Measurements from ENCODE around the gene CXXC1.
"Not testable (repeated sequence)": the region's sequence is repeated elsewhere in the genome, so short reads cannot be mapped to it uniquely, and the experiment has no call there.

The CXXC1 gene

GRCh38 chr18:50274044-50274442, 13.4 kb downstream of the CXXC1 start:
- no peak for DNase-seq (ENCODE audit: low read depth in 2 of 2)

- DNase-seq (ENCODE audit: low read depth in 2 of 2), result no peak
Observed at GRCh38 chr18:50273203-50274043, 14.1 kb downstream of the CXXC1 start.

- DNase-seq (ENCODE audit: low read depth in 2 of 2), result no peak
Observed at GRCh38 chr18:50272568-50272967, 14.9 kb downstream of the CXXC1 start.

- DNase-seq (ENCODE audit: low read depth in 2 of 2), result peak; percentile 79 to 80
Observed at GRCh38 chr18:50268022-50268747, 19.3 kb downstream of the CXXC1 start.

- DNase-seq (ENCODE audit: low read depth in 2 of 2), result peak; percentile 72 to 85
Observed at GRCh38 chr18:50266248-50266704, 21.2 kb downstream of the CXXC1 start, which contains the start of gene CFAP53. Gene CFAP53 (minus strand): TSS chr18:50266495. CDS start chr18:50266404, 91 bp downstream.

GRCh38 chr18:50262977-50263376, 24.5 kb downstream of the CXXC1 start:
- DNase-seq (ENCODE audit: low read depth in 2 of 2), result no peak

- no peak for DNase-seq (ENCODE audit: low read depth in 2 of 2)
Observed at GRCh38 chr18:50250935-50251334, 36.6 kb downstream of the CXXC1 start.

- DNase-seq (ENCODE audit: low read depth in 2 of 2), result no peak
Observed at GRCh38 chr18:50249576-50249975, 37.9 kb downstream of the CXXC1 start.

GRCh38 chr18:50247561-50247960, 39.9 kb downstream of the CXXC1 start:
- DNase-seq (ENCODE audit: low read depth in 2 of 2), result no peak

GRCh38 chr18:50241768-50242167, 45.7 kb downstream of the CXXC1 start:
- not testable (repeated sequence) for DNase-seq (ENCODE audit: low read depth in 2 of 2)

GRCh38 chr18:50240080-50240563, 47.4 kb downstream of the CXXC1 start:
- DNase-seq (ENCODE audit: low read depth in 2 of 2), result no peak

- DNase-seq (ENCODE audit: low read depth in 2 of 2), result no peak
Observed at GRCh38 chr18:50232419-50232818, 55.1 kb downstream of the CXXC1 start.
